Skin of body (tissue), 2 donors: Measurements from ENCODE around the gene NBPF12. TPM values are rescaled to one million over a fixed set of nuclear protein-coding genes. Genes with fewer than 3 reads are reported as not detected.
"Not testable (repeated sequence)": the region's sequence is repeated elsewhere in the genome, so short reads cannot be mapped to it uniquely, and the experiment has no call there.

Experiments
- DNase-seq: peaks from one replicate; lab custom pipeline; 2025; lab: John Stamatoyannopoulos, UW
- total RNA-seq: library from RNA; depleted of rRNA; stranded (reverse); fragments of >200 nt; gene quantifications from one replicate; pipeline ENCODE4 v1.2.3, GENCODE V29; 2014

The NBPF12 gene
- total RNA-seq, 1 donor from 2014 or later, result 11.3 TPM

DNA sequence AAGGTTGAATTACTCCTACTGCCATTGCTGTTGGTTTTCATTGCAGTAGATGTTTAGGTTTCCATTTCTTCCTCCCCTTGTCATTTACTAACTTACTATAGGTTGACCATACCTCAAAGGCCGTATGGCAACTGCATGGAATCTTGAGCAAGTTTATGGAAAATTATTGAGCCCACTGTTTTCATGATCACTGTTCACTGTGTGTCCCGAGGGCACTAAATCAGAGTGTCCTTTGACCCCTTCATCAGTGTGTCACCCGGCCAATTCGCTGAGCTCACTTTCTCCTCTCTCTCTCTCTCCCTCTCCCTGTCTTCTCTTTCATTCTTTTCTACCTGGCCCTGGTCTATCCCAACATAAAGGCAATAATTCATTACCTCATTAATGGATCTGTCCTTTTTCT is 47.7 kb downstream of the NBPF12 start:
- not testable (repeated sequence) for DNase-seq

- DNase-seq, result not testable (repeated sequence)
Observed at GRCh38 chr1:146986450-146986849, 48.3 kb downstream of the NBPF12 start.

DNA sequence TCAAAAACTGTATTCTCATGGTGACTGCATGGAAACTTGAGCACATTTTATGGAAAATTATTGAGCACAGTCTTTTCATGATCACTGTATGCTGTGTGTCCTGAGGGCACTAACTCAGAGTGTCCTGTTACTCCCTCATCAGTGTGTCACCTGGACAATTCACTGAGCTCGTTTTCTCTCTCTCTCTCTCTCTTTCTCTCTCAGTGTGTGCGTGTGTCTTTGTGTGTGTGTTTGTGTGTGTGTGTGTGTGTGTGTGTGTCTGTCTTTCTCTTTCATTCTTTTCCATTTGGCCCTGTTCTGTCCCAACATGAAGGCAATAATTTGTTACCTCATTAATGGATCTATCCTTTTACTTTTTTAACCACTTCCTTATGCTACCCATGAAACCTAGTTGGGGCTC is 49.4 kb downstream of the NBPF12 start:
- DNase-seq, result not testable (repeated sequence)

- DNase-seq, result not testable (repeated sequence)
Observed at GRCh38 chr1:146989455-146989854, 51.3 kb downstream of the NBPF12 start.

DNA sequence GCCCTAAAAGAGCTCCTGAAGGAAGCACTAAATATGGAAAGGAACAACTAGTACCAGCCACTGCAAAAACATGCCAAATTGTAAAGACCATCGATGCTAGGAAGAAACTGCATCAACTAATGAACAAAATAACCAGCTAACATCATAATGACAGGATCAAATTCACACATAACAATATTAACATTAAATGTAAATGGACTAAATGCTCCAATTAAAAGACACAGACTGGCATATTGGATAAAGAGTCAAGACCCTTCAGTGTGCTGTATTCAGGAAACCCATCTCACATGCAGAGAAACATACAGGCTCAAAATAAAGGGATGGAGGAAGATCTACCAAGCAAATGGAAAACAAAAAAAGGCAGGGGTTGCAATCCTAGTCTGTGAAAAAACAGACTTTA is 70.4 kb downstream of the NBPF12 start:
- DNase-seq, result not testable (repeated sequence)

DNA sequence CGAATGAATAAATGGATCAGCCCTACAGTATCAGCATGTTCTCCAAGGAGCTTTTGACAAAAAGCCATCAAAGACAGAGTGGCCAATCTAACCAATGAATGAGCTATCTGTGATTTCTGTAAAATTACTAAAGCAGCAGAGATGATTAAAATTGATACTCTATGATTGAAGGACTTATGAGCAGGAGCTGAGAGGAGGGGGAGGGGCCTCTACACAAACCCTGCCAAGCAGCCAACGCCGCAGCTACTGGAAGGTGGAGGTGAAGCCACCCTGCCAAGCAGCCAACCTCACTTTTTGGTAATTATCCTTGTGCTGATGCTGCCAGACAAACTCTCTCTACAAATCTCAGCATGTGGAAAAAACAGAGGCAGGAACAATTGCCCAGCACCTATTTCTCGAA is 88.9 kb downstream of the NBPF12 start:
- not testable (repeated sequence) for DNase-seq

DNA sequence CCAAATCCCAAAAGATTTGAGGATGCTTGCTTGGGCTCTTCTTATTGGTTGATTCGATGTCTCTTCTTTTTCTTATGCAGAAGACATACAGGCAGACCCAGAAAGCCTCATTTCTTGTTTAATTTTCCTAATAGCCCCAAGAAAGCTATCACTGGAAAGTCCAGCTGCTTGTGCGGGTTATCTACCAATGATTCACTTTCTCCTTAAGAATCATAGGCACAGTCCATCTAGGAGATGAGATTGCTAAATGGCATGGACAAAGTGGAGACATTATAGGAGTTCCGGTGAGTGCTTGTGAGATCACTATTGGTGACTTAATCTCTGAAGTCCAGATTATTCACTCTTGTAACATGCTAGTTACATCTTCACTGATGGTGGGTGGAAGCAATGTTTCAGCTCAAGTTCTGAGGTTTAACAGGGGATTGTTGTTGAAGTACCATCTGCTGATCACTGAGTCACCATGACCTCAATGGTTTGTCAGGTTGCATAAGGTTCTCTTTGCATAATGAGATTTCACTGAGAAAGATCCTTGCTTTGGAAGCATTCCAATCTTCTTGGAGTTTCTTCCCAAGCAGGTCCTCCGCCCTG is 92.0 kb downstream of the NBPF12 start:
- DNase-seq, result not testable (repeated sequence)

GRCh38 chr1:147039916-147040315 is 101.8 kb downstream of the NBPF12 start:
- DNase-seq, result no peak

DNA sequence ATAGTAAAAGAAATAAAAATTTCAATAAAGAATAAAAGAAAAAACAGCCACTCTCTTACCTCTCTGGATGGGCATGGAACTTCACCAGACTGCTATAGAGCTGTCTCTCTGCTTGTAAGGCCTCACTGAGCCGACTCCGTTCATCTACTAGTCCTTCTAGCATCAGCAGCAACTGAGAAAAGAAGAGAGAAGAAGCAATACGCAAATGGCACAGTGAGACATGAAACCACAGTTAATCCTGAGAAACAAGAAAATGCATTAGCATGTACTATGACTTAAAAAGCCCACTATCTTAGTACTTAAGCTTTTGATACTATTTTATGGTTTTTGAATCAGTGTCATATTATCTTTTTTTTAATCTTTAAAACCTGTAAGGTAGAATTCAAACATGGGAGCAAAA is 104.8 kb downstream of the NBPF12 start:
- DNase-seq, result not testable (repeated sequence)

DNA sequence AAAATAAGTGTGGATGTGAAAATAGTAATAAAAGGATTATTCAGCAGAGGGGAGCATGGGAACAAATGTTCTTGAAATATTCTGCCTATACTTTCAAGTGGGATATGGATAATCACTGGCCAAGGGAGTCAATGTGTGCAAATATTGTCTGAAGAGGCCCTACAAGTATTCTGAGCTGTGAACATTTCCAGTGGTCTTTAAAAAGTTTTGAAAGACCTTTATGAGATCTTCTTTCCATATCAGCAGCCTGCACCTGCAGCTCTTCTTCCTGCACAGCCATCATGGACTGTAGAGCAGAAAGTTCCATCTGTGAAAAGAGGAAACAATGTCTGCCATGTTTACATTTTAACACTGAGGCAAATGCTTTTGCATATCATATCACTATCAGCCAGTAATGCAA is 106.4 kb downstream of the NBPF12 start:
- not testable (repeated sequence) for DNase-seq

Other genes starting within 250 kb of the NBPF12 start
- 16.6 TPM for gene PRKAB2, start 234.1 kb downstream of the NBPF12 start, total RNA-seq